CD14-positive monocyte (primary cell): ENCODE results near the gene CCDC88A. TPM values are rescaled to one million over a fixed set of nuclear protein-coding genes. Genes with fewer than 3 reads are reported as not detected.

Experiments used
- DNase-seq, 3 donors: peaks; one replicate each; pipeline ENCODE4 v3.0.0-alpha.2; 2011 to 2022
- H2AFZ ChIP-seq: 2 replicates; pipeline ENCODE4 v1.6.0; 2012; ENCODE audit warnings: mild to moderate bottlenecking, low read depth, low read length, inconsistent platforms; ENCODE audit not compliant: insufficient read depth, poor library complexity, severe bottlenecking
- H3K27ac ChIP-seq, 2 donors: 1 replicate in 1 of 2; 2 replicates in 1 of 2; pipeline ENCODE4 v1.5.1; 2012 to 2013; ENCODE audit warnings: low read length in 2 of 2, control low read depth in 1 of 2, inconsistent platforms in 1 of 2, low read depth in 1 of 2, mild to moderate bottlenecking in 1 of 2
- H3K27me3 ChIP-seq, 2 donors: one replicate each; pipeline versions ENCODE4 v1.6.0 to v1.6.1; 2011 to 2013; ENCODE audit warnings: low read length in 2 of 2; ENCODE audit not compliant: control insufficient read depth in 2 of 2, insufficient read depth in 2 of 2
- H3K36me3 ChIP-seq, 2 donors: replicated peaks in 1 of 2; 1 replicate in 1 of 2; 2 replicates in 1 of 2; pipeline versions ENCODE4 v1.5.1 to v1.6.1; 2012 to 2013; ENCODE audit warnings: low read length in 2 of 2, control low read depth in 1 of 2, inconsistent platforms in 1 of 2, mild to moderate bottlenecking in 1 of 2; ENCODE audit not compliant: insufficient read depth in 2 of 2, control insufficient read depth in 1 of 2
- H3K4me1 ChIP-seq, 2 donors: 1 replicate in 1 of 2; 2 replicates in 1 of 2; pipeline versions ENCODE4 v1.5.1 to v1.6.1; 2012 to 2013; ENCODE audit warnings: low read length in 2 of 2, control low read depth in 1 of 2, inconsistent platforms in 1 of 2, mild to moderate bottlenecking in 1 of 2, moderate library complexity in 1 of 2; ENCODE audit not compliant: insufficient read depth in 2 of 2, control insufficient read depth in 1 of 2
- H3K4me2 ChIP-seq: replicated peaks from 2 replicates; pipeline ENCODE3; 2012; ENCODE audit warnings: low read length, moderate library complexity, mild to moderate bottlenecking; ENCODE audit not compliant: poor library complexity, severe bottlenecking; ENCODE audit errors: extremely low read depth
- H3K4me3 ChIP-seq, 3 experiments: fragments of 200-600 bp in 1 of 3; sonication (generic) in 1 of 3; replicated peaks in 1 of 3; 1 replicate in 2 of 3; 2 replicates in 1 of 3; pipeline ENCODE4 v1.5.1; 2011 to 2013; ENCODE audit warnings: low read length in 3 of 3, mild to moderate bottlenecking in 3 of 3, control low read depth in 2 of 3, low read depth in 2 of 3, inconsistent platforms in 1 of 3, moderate library complexity in 1 of 3
- H3K79me2 ChIP-seq: 2 replicates; pipeline ENCODE4 v1.6.0; 2012; ENCODE audit warnings: mild to moderate bottlenecking, control low read depth, inconsistent platforms, low read length, moderate library complexity; ENCODE audit not compliant: insufficient read depth
- H3K9ac ChIP-seq: 2 replicates; pipeline ENCODE4 v1.6.0; 2017; ENCODE audit warnings: low read length, mild to moderate bottlenecking; ENCODE audit not compliant: insufficient read depth, poor library complexity, severe bottlenecking
- H3K9me3 ChIP-seq, 2 donors: replicated peaks in 1 of 2; 1 replicate in 1 of 2; 2 replicates in 1 of 2; pipeline versions ENCODE4 v1.5.1 to v1.6.1; 2012 to 2013; ENCODE audit warnings: low read length in 2 of 2, control low read depth in 1 of 2; ENCODE audit not compliant: control insufficient read depth in 1 of 2, insufficient read depth in 1 of 2
- H4K20me1 ChIP-seq: 2 replicates; pipeline ENCODE4 v1.6.0; 2012; ENCODE audit warnings: mild to moderate bottlenecking, low read length, control low read depth, moderate library complexity; ENCODE audit not compliant: insufficient read depth
- H3K27ac Mint-ChIP-seq, 7 donors: one replicate each; pipeline ENCODE4 v1.8.0; 2020; ENCODE audit warnings: mild to moderate bottlenecking in 7 of 7, mixed read lengths in 7 of 7, moderate library complexity in 6 of 7, inconsistent platforms in 2 of 7
- H3K27me3 Mint-ChIP-seq, 3 donors: one replicate each; pipeline ENCODE4 v1.8.0; 2021 to 2022; ENCODE audit warnings: low read depth in 3 of 3, mild to moderate bottlenecking in 3 of 3, mixed read lengths in 3 of 3, moderate library complexity in 3 of 3, inconsistent platforms in 1 of 3
- H3K36me3 Mint-ChIP-seq, 2 donors: one replicate each; pipeline ENCODE4 v1.8.0; 2020; ENCODE audit warnings: mixed read lengths in 2 of 2, inconsistent platforms in 1 of 2, mild to moderate bottlenecking in 1 of 2
- H3K4me1 Mint-ChIP-seq: one replicate; pipeline ENCODE4 v1.8.0; 2020; ENCODE audit warnings: mild to moderate bottlenecking, mixed read lengths
- H3K4me3 Mint-ChIP-seq, 2 donors: one replicate each; pipeline ENCODE4 v1.8.0; 2020; ENCODE audit warnings: mild to moderate bottlenecking in 2 of 2, mixed read lengths in 2 of 2, moderate library complexity in 1 of 2
- H3K9me3 Mint-ChIP-seq, 7 donors: one replicate each; pipeline ENCODE4 v1.8.0; 2020 to 2022; ENCODE audit warnings: mixed read lengths in 7 of 7, mild to moderate bottlenecking in 6 of 7, moderate library complexity in 6 of 7, inconsistent platforms in 2 of 7
- WGBS: methylation state at CpG from one replicate; pipeline ENCODE4 v1.1.5; 2013; ENCODE audit warnings: missing lambda C conversion rate; ENCODE audit not compliant: insufficient coverage; 5-methylcytosine and 5-hydroxymethylcytosine counted together
- intact Hi-C, 2 donors: fragments of 100-400 bp; cut with micrococcal nuclease; formaldehyde crosslinking; loops; one replicate each; pipeline versions ENCODE4 v1.15.0 to v1.15.1; 2023
- polyA plus RNA-seq, 3 donors: library from polyadenylated mRNA; depleted of rRNA in 1 of 3; unstranded in 2 of 3; stranded (reverse) in 1 of 3; fragments of 300-500 nt in 2 of 3; fragments of >200 nt in 1 of 3; fragmentation: Illumina TruSeq in 2 of 3; gene quantifications; 1 replicate in 2 of 3; 2 replicates in 1 of 3; pipeline ENCODE4 v1.2.3, GENCODE V29; 2012 to 2021
- TF ChIP-seq, protein P1 (sequence below): fragments of 200-600 bp; IDR thresholded peaks from one replicate; pipeline ENCODE4 v1.8.0; 2022; ENCODE audit warnings: antibody characterized with exemption, mild to moderate bottlenecking

The CCDC88A gene
- polyA plus RNA-seq, 3 donors: 9.9 to 57.1 (median 17.9) TPM

DNA sequence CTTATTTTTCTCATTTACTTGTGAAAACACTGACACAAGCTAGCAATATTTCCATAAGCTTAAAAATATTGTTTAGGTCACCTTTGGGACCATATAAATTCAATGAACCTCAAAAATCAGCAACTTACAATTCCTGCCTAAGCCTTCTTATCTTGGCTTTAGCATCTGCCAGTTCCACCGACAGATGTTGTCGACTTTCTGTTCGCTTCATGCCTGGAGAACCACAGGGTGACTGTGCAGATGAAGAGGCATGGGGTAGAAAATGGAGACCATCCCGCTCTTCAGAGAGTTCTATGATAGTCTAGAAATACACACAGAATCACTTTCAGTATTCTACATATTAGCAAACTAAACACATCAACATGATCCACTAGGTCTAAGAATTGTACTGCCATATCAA is 64.2 kb downstream of the CCDC88A start:
- no peak overlapping the region for H3K4me2 ChIP-seq
- no peaks in the 10 kb centered on the region for H3K27me3 ChIP-seq
- no peak overlapping the region for H2AFZ ChIP-seq
- H4K20me1 ChIP-seq: peaks cover 8% of the 10 kb centered on the region
- no peak for DNase-seq
- TF ChIP-seq, protein P1, sequence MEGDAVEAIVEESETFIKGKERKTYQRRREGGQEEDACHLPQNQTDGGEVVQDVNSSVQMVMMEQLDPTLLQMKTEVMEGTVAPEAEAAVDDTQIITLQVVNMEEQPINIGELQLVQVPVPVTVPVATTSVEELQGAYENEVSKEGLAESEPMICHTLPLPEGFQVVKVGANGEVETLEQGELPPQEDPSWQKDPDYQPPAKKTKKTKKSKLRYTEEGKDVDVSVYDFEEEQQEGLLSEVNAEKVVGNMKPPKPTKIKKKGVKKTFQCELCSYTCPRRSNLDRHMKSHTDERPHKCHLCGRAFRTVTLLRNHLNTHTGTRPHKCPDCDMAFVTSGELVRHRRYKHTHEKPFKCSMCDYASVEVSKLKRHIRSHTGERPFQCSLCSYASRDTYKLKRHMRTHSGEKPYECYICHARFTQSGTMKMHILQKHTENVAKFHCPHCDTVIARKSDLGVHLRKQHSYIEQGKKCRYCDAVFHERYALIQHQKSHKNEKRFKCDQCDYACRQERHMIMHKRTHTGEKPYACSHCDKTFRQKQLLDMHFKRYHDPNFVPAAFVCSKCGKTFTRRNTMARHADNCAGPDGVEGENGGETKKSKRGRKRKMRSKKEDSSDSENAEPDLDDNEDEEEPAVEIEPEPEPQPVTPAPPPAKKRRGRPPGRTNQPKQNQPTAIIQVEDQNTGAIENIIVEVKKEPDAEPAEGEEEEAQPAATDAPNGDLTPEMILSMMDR: no peak
- peaks cover 0 to 3% (median 0%) of the 10 kb centered on the region in 7 donors for H3K9me3 Mint-ChIP-seq
- H3K9me3 ChIP-seq: no peaks in the 10 kb centered on the region
- H3K27ac Mint-ChIP-seq: peak overlapping the region in 3 of 7 donors; percentile 13 to 63 (median 19)
- H3K79me2 ChIP-seq: peaks cover 8% of the 10 kb centered on the region
- H3K4me1 Mint-ChIP-seq: peaks cover 2% of the 10 kb centered on the region
- no peak overlapping the region for H3K9ac ChIP-seq
- no peaks in the 10 kb centered on the region for H3K4me1 ChIP-seq
- peaks cover 68 to 92% of the 10 kb centered on the region in 2 donors for H3K36me3 ChIP-seq
- intact Hi-C loops: no loop called here
- no peaks in the 10 kb centered on the region for H3K27me3 Mint-ChIP-seq
- peak overlapping the region in 1 of 2 donors; percentile 23 for H3K27ac ChIP-seq
- no CpG with 5 or more reads among the region's 4 CpGs for WGBS
- peaks cover 57 to 85% of the 10 kb centered on the region in 2 donors for H3K36me3 Mint-ChIP-seq
- no peak overlapping the region for H3K4me3 Mint-ChIP-seq
- H3K4me3 ChIP-seq: no peak overlapping the region

DNA sequence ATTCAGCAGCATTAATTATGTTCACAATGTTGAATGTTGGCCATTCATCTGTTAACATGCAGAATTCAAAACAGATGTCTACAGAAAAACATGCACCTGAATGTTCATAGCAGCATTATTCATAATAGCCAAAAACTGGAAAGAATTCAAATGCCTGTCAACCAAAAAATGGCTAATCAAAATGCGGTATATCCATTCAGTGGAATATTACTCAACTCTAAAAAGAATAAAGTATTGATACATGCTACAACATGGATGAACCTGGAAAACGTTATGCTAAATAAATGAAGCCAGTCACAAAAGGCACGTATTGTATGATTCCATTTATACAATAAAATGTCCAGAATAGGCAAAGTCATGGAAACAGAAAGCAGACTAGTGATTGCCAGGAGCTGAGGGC is 68.0 kb downstream of the CCDC88A start:
- no peak overlapping the region for H3K4me3 ChIP-seq
- no peak for DNase-seq
- intact Hi-C loops: no loop called here
- no peaks in the 10 kb centered on the region for H3K9me3 ChIP-seq
- peaks cover 3% of the 10 kb centered on the region for H3K79me2 ChIP-seq
- H3K27me3 ChIP-seq: no peaks in the 10 kb centered on the region
- Mint-ChIP-seq H3K4me3 (no peak overlapping the region), H3K36me3 (peaks cover 59 to 88% of the 10 kb centered on the region in 2 donors), H3K27ac (peak overlapping the region in 1 of 7 donors; percentile 69), H3K9me3 (peaks cover 0 to 3% (median 0%) of the 10 kb centered on the region in 7 donors), H3K27me3 (peaks cover 0 to 2% (median 0%) of the 10 kb centered on the region in 3 donors), H3K4me1 (no peaks in the 10 kb centered on the region)
- peaks cover 3% of the 10 kb centered on the region for H4K20me1 ChIP-seq
- TF ChIP-seq, protein P1: no peak
- no peak overlapping the region for H3K27ac ChIP-seq
- peaks cover 77 to 93% of the 10 kb centered on the region in 2 donors for H3K36me3 ChIP-seq
- WGBS: 90% methylated on average over 2 of the region's 3 CpGs
- H2AFZ ChIP-seq: no peak overlapping the region
- H3K9ac ChIP-seq: no peak overlapping the region
- H3K4me1 ChIP-seq: no peaks in the 10 kb centered on the region
- H3K4me2 ChIP-seq: no peak overlapping the region
